Neural cell (in vitro differentiated cells): ENCODE data around the gene TMEM26. TPM values are rescaled to one million over a fixed set of nuclear protein-coding genes. Genes with fewer than 3 reads are reported as not detected.

ENCODE experiments used
- H2AFZ ChIP-seq: fragments of 200-600, 300-800 bp; sonication (generic), shearing (Covaris generic); 2 replicates; pipeline ENCODE4 v1.6.0; 2014; ENCODE audit warnings: low read depth, mild to moderate bottlenecking, antibody characterized with exemption, low read length, moderate library complexity
- H3F3A ChIP-seq: fragments of 200-600 bp; shearing (Covaris generic); 2 replicates; pipeline ENCODE4 v1.6.1; 2016; ENCODE audit warnings: mild to moderate bottlenecking, moderate library complexity, mixed read lengths, antibody characterized with exemption, low read length; ENCODE audit not compliant: insufficient read depth, poor library complexity, severe bottlenecking
- H3K27ac ChIP-seq: fragments of 200-600, 300-800 bp; sonication (generic), shearing (Covaris generic); 2 replicates; pipeline ENCODE4 v1.5.1; 2014; ENCODE audit warnings: mild to moderate bottlenecking, low read length, moderate library complexity
- H3K27me3 ChIP-seq: fragments of 300-800, 200-600 bp; sonication (generic), shearing (Covaris generic); 2 replicates; pipeline ENCODE4 v1.6.0; 2014; ENCODE audit warnings: mild to moderate bottlenecking, low read depth, low read length, moderate library complexity; ENCODE audit not compliant: insufficient read depth
- H3K36me3 ChIP-seq: fragments of 300-800, 200-600 bp; sonication (generic), shearing (Covaris generic); 2 replicates; pipeline ENCODE4 v1.5.1; 2014; ENCODE audit warnings: mild to moderate bottlenecking, antibody characterized with exemption, low read length, moderate library complexity; ENCODE audit not compliant: insufficient read depth
- H3K4me2 ChIP-seq: fragments of 300-800, 200-600 bp; sonication (generic), shearing (Covaris generic); 2 replicates; pipeline ENCODE4 v1.6.0; 2014; ENCODE audit warnings: mild to moderate bottlenecking, low read length
- H3K4me3 ChIP-seq: fragments of 300-800, 200-600 bp; sonication (generic), shearing (Covaris generic); 2 replicates; pipeline ENCODE4 v1.5.1; 2014; ENCODE audit warnings: mild to moderate bottlenecking, low read length, moderate library complexity
- H3K79me2 ChIP-seq: fragments of 200-600 bp; shearing (Covaris generic); replicated peaks from 2 replicates; pipeline ENCODE4 v1.6.0; 2014; ENCODE audit warnings: mild to moderate bottlenecking, low read length, moderate library complexity; ENCODE audit not compliant: insufficient read depth
- H3K9ac ChIP-seq: fragments of 300-800, 200-600 bp; sonication (generic), shearing (Covaris generic); 2 replicates; pipeline ENCODE4 v1.6.1; 2016; ENCODE audit warnings: mild to moderate bottlenecking, low read length, mixed read lengths
- H3K9me2 ChIP-seq: fragments of 200-600 bp; shearing (Covaris generic); 2 replicates; pipeline ENCODE4 v1.6.1; 2016; ENCODE audit warnings: mild to moderate bottlenecking, low read length, mixed read lengths; ENCODE audit not compliant: insufficient read depth
- H3K9me3 ChIP-seq: fragments of 200-600, 300-800 bp; sonication (generic), shearing (Covaris generic); 2 replicates; pipeline ENCODE4 v1.6.1; 2016; ENCODE audit warnings: mild to moderate bottlenecking, mixed run types, low read length, moderate library complexity, mixed read lengths
- H4K20me1 ChIP-seq: fragments of 200-600 bp; shearing (Covaris generic); 2 replicates; pipeline ENCODE4 v1.6.1; 2016; ENCODE audit warnings: mild to moderate bottlenecking, mixed run types; ENCODE audit not compliant: insufficient read depth
- EP300 ChIP-seq: fragments of 450-650 bp; conservative IDR thresholded peaks from 2 replicates; pipeline ENCODE4 v1.6.1; 2014; ENCODE audit warnings: antibody characterized with exemption, mild to moderate bottlenecking, moderate library complexity; ENCODE audit not compliant: poor library complexity, severe bottlenecking
- EZH2 ChIP-seq: fragments of 200-600, 300-800 bp; shearing (Covaris generic), sonication (generic); IDR thresholded peaks from 2 replicates; pipeline ENCODE4 v1.6.1; 2014; ENCODE audit warnings: antibody characterized with exemption, low read length, borderline replicate concordance, mild to moderate bottlenecking; ENCODE audit not compliant: insufficient read depth, poor library complexity, severe bottlenecking
- MXI1 ChIP-seq: fragments of 450-650 bp; conservative IDR thresholded peaks from 2 replicates; pipeline ENCODE4 v1.6.1; 2014; ENCODE audit warnings: antibody characterized with exemption, mild to moderate bottlenecking; ENCODE audit not compliant: poor library complexity, severe bottlenecking
- POLR2AphosphoS5 ChIP-seq: IDR thresholded peaks from 2 replicates; pipeline ENCODE4 v1.6.1; 2012
- RAD21 ChIP-seq: fragments of 450-650 bp; conservative IDR thresholded peaks from 2 replicates; pipeline ENCODE4 v1.6.1; 2014; ENCODE audit warnings: antibody characterized with exemption, mild to moderate bottlenecking, moderate library complexity
- REST ChIP-seq: IDR thresholded peaks from 2 replicates; pipeline ENCODE4 v1.6.1; 2012; ENCODE audit warnings: borderline replicate concordance
- SMC3 ChIP-seq: fragments of 450-650 bp; conservative IDR thresholded peaks from 2 replicates; pipeline ENCODE4 v1.6.1; 2014; ENCODE audit warnings: antibody characterized with exemption, mild to moderate bottlenecking, moderate library complexity; ENCODE audit not compliant: poor library complexity
- TAF1 ChIP-seq: IDR thresholded peaks from 2 replicates; pipeline ENCODE4 v1.6.1; 2012; ENCODE audit warnings: low read depth
- polyA plus RNA-seq: library from polyadenylated mRNA; depleted of rRNA; stranded (reverse); fragments of >200 nt; gene quantifications from 2 replicates; pipeline ENCODE4 v1.2.3, GENCODE V29; 2014
- TF ChIP-seq, protein P1 (sequence below): fragments of 450-650 bp; IDR thresholded peaks from 2 replicates; pipeline ENCODE4 v1.5.1; 2014; ENCODE audit warnings: antibody characterized with exemption, mild to moderate bottlenecking, moderate library complexity; ENCODE audit not compliant: poor library complexity, severe bottlenecking

Gene TMEM26
- polyA plus RNA-seq, 1 donor from 2014 or later: not detected

DNA sequence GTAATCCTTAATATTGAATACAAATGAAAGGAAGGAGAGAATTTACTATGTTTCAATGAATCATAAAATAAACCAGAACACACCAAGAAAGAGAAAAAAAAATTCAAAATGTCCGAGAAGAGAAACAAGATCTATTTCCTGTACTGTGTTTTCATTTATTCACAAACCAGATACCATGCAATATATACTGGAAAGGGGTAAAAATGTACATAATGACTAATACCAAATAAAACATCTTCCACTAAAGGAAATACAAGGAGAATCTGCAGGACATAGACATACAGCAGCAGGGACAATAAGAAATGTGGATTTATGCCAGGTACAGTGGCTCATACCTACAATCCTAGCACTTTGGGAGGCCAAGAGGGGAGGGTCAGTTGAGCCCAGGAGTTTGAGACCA lies 24.3 kb upstream of the TMEM26 start:
- Histone ChIP-seq H3K9ac (no peak overlapping the region), H3K4me3 (no peak overlapping the region), H3K27ac (no peak overlapping the region), H4K20me1 (no peaks in the 10 kb centered on the region), H3K36me3 (no peaks in the 10 kb centered on the region), H3K9me2 (no peaks in the 10 kb centered on the region), H3K4me2 (no peak overlapping the region), H3K27me3 (no peaks in the 10 kb centered on the region), H3K9me3 (no peaks in the 10 kb centered on the region), H3K79me2 (no peaks in the 10 kb centered on the region), H3F3A (no peaks in the 10 kb centered on the region), H2AFZ (no peak overlapping the region)
- no peak for TF ChIP-seq REST
- no peak for TF ChIP-seq EP300
- TF ChIP-seq TAF1: no peak

GRCh38 chr10:61476529-61476928 lies 23.3 kb upstream of the TMEM26 start:
- Histone ChIP-seq H3F3A (no peaks in the 10 kb centered on the region), H3K36me3 (no peaks in the 10 kb centered on the region), H3K9me3 (no peaks in the 10 kb centered on the region), H3K4me2 (no peak overlapping the region), H2AFZ (no peak overlapping the region), H3K9ac (no peak overlapping the region), H3K79me2 (no peaks in the 10 kb centered on the region), H3K27ac (no peak overlapping the region), H4K20me1 (no peaks in the 10 kb centered on the region), H3K4me3 (no peak overlapping the region), H3K9me2 (no peaks in the 10 kb centered on the region), H3K27me3 (no peaks in the 10 kb centered on the region)
- no peak for TF ChIP-seq SMC3
- TF ChIP-seq MXI1: no peak
- no peak for TF ChIP-seq TAF1
- TF ChIP-seq, protein P1, sequence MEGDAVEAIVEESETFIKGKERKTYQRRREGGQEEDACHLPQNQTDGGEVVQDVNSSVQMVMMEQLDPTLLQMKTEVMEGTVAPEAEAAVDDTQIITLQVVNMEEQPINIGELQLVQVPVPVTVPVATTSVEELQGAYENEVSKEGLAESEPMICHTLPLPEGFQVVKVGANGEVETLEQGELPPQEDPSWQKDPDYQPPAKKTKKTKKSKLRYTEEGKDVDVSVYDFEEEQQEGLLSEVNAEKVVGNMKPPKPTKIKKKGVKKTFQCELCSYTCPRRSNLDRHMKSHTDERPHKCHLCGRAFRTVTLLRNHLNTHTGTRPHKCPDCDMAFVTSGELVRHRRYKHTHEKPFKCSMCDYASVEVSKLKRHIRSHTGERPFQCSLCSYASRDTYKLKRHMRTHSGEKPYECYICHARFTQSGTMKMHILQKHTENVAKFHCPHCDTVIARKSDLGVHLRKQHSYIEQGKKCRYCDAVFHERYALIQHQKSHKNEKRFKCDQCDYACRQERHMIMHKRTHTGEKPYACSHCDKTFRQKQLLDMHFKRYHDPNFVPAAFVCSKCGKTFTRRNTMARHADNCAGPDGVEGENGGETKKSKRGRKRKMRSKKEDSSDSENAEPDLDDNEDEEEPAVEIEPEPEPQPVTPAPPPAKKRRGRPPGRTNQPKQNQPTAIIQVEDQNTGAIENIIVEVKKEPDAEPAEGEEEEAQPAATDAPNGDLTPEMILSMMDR: no peak
- no peak for TF ChIP-seq REST
- TF ChIP-seq EP300: no peak
- TF ChIP-seq RAD21: no peak
- TF ChIP-seq EZH2: no peak
- TF ChIP-seq POLR2AphosphoS5: no peak
